Heart left ventricle (tissue), 16 donors: ENCODE results near the gene SORL1-AS1.

Experiments
- ATAC-seq, 4 donors: fragments of 200-7000 bp; cut with Tn5 transposase; one replicate each; pipeline ENCODE4 v1.9.1; 2020 to 2022; ENCODE audit warnings: moderate library complexity in 4 of 4, mild to moderate bottlenecking in 3 of 4, moderate number of reproducible peaks in 1 of 4
- DNase-seq, 5 donors: peaks; one replicate each; pipeline ENCODE4 v3.0.0-alpha.2; 2020
- H3K27ac ChIP-seq, 12 donors: fragments of 200-600 bp; sonication (generic) in 4 of 12; one replicate each; pipeline versions ENCODE4 v1.5.0 to v1.8.0; 2016 to 2022; ENCODE audit warnings: mild to moderate bottlenecking in 2 of 12
- H3K27me3 ChIP-seq, 9 donors: fragments of 200-600 bp; sonication (generic) in 2 of 9; one replicate each; pipeline versions ENCODE4 v1.5.1 to v1.8.0; 2016 to 2022; ENCODE audit warnings: mild to moderate bottlenecking in 3 of 9
- H3K36me3 ChIP-seq, 9 donors: fragments of 200-600 bp; sonication (generic) in 2 of 9; one replicate each; pipeline versions ENCODE4 v1.5.0 to v1.8.0; 2018 to 2022; ENCODE audit warnings: mild to moderate bottlenecking in 2 of 9
- H3K4me1 ChIP-seq, 12 donors: fragments of 200-600 bp; sonication (generic) in 4 of 12; one replicate each; pipeline versions ENCODE4 v1.5.0 to v1.8.0; 2016 to 2022; ENCODE audit warnings: mild to moderate bottlenecking in 3 of 12
- H3K4me3 ChIP-seq, 12 donors: fragments of 200-600 bp; sonication (generic) in 4 of 12; one replicate each; pipeline versions ENCODE4 v1.5.0 to v1.8.0; 2017 to 2022; ENCODE audit warnings: mild to moderate bottlenecking in 9 of 12, moderate library complexity in 4 of 12
- H3K9me3 ChIP-seq, 12 donors: fragments of 200-600 bp; sonication (generic) in 4 of 12; one replicate each; pipeline versions ENCODE4 v1.5.0 to v1.8.0; 2016 to 2022; ENCODE audit warnings: mild to moderate bottlenecking in 1 of 12
- POLR2A ChIP-seq, 2 donors: fragments of 450-650 bp; IDR thresholded peaks; one replicate each; pipeline ENCODE4 v1.6.1; 2017; ENCODE audit warnings: antibody characterized with exemption in 2 of 2, mild to moderate bottlenecking in 2 of 2, moderate library complexity in 2 of 2
- WGBS, 4 donors: extraction: QIAGEN DNeasy Blood & Tissue Kit in 2 of 4; methylation state at CpG; one replicate each; pipeline versions ENCODE4 v1.1.5 to v1.1.7; 2013 to 2018; 5-methylcytosine and 5-hydroxymethylcytosine counted together
- intact Hi-C, 10 donors: fragments of 100-400 bp; cut with DNase I; formaldehyde crosslinking; loops; one replicate each; pipeline versions ENCODE4 v1.11.1 to v1.14.2; 2022
- TF ChIP-seq, protein P1 (sequence below), 12 donors: fragments of 200-600 bp; sonication (generic) in 4 of 12; IDR thresholded peaks; one replicate each; pipeline versions ENCODE4 v1.5.0 to v1.8.0; 2018 to 2022; ENCODE audit warnings: antibody characterized with exemption in 12 of 12, mild to moderate bottlenecking in 5 of 12
- donor health status: ischemic (EF 13 %, LVEDD 7.1; RV severe dilation, severe dysfunction).
- donor health status: healthy with polysubstance abuse.
- donor health status: DM: no; HTN: yes; CAD: no.
- donor health status: DM: no; HTN: no; CAD: no.
- donor health status: ischemic (EF 25% LVEDD 6.9; RV normal size, moderate dysfunction).
- donor health status: ischemic (EF 25% LVEDD 5.7; RV mildly dilated, moderate dysfunction).
- donor health status: healthy.
- donor health status: DM: yes; HTN: yes; CAD: no.
- donor health status: ischemic (EF 35%, LVEDD 5.7; RV mildly dilated, moderate dysfunction).
- donor health status: nonischemic (EF 11% LVEDD 7.7; RV severe dilation, severe dysfunction).
- donor health status: DM: yes; HTN: yes; CAD: no.
- donor health status: PGD.
- donor health status: ischemic (EF 29% LVEDD 5.4; RV normal size, mild dysfunction).
- donor health status: nonischemic (EF 23%, LVEDD 6.1; RV moderate dilation, normal function).

SORL1-AS1 gene

DNA sequence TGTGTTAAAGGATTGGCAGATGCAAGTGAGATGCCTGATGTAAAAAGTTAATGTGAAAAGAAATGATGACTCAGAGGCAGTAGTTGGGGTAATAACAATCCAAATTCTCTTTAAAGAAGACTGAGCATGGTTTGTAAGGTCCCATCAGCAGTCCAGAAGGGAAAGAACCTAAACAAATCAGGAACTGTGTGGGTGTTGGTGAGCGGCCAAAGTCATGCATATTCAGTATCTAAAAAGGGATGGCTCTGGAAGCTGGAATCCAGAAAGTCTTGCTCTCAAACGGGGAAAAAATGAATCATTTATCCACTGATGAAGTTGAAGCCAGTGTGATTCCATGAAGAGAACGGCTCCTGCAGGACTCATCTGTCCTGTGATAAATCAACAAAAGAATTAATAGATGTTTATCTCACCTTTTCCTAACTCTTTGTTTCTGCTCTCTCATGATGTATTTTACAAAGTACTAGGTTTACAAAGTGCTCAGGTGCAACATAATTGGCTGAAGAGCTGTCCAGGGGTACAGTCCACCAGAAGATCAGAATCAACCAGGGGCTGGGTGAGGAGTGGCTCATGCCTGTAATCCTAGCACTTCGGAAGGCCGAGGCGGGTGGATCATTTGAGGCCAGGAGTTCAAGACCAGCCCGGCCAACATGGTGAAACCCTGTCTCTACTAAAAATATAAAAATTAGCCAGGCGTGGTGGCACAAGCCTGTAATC, 20.5 kb upstream of the SORL1-AS1 start:
- no peaks in the 10 kb centered on the region for H3K9me3 ChIP-seq
- H3K27me3 ChIP-seq = no peaks in the 10 kb centered on the region
- DNase-seq (no peak), ATAC-seq (peak in 1 of 4 donors; percentile 29)
- intact Hi-C loops = no loop called here
- H3K27ac ChIP-seq = peak overlapping the region in 1 of 12 donors; percentile 15
- H3K36me3 ChIP-seq = peaks cover 0 to 7% (median 0%) of the 10 kb centered on the region in 9 donors
- TF ChIP-seq POLR2A (IDR thresholded peaks at IDR 0.05) = no peak
- TF ChIP-seq, protein P1, sequence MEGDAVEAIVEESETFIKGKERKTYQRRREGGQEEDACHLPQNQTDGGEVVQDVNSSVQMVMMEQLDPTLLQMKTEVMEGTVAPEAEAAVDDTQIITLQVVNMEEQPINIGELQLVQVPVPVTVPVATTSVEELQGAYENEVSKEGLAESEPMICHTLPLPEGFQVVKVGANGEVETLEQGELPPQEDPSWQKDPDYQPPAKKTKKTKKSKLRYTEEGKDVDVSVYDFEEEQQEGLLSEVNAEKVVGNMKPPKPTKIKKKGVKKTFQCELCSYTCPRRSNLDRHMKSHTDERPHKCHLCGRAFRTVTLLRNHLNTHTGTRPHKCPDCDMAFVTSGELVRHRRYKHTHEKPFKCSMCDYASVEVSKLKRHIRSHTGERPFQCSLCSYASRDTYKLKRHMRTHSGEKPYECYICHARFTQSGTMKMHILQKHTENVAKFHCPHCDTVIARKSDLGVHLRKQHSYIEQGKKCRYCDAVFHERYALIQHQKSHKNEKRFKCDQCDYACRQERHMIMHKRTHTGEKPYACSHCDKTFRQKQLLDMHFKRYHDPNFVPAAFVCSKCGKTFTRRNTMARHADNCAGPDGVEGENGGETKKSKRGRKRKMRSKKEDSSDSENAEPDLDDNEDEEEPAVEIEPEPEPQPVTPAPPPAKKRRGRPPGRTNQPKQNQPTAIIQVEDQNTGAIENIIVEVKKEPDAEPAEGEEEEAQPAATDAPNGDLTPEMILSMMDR (IDR thresholded peaks at IDR 0.05) = no peak
- H3K4me3 ChIP-seq = no peak overlapping the region
- WGBS, 4 donors = 77 to 83% (median 82%) methylated on average over 8 of the region's 8 CpGs
- peaks cover 0 to 24% (median 0%) of the 10 kb centered on the region in 12 donors for H3K4me1 ChIP-seq

DNA sequence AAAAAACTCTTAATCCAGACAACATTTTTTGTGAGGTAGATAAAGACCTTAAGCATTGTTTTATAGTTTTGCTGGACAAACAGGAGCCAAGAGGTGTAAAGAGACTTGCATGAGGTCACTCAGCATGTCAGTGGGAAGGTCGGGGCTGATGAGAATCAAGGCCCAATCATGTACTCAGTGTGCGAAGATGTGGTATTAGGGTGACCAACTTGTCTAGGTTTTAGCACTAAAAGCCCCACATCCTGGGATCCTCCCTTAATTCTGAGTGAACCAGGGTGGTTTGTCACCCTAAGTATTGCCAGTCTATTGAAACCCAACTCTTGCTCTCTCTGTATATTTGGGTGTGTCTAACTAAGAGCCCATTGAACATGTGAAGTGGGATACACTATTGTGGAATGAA, 19.5 kb upstream of the SORL1-AS1 start:
- H3K27me3 ChIP-seq = no peaks in the 10 kb centered on the region
- intact Hi-C loops = no loop called here
- ATAC-seq (no peak), DNase-seq (no peak)
- no peaks in the 10 kb centered on the region for H3K9me3 ChIP-seq
- H3K36me3 ChIP-seq = peaks cover 0 to 7% (median 0%) of the 10 kb centered on the region in 9 donors
- no peak for TF ChIP-seq POLR2A (IDR thresholded peaks at IDR 0.05)
- TF ChIP-seq, protein P1 (IDR thresholded peaks at IDR 0.05) = no peak
- 73 to 89% (median 80%) methylated on average over 2 of the region's 2 CpGs for WGBS, 4 donors
- peaks cover 0 to 33% (median 0%) of the 10 kb centered on the region in 12 donors for H3K4me1 ChIP-seq
- H3K4me3 ChIP-seq = no peak overlapping the region
- no peak overlapping the region for H3K27ac ChIP-seq

DNA sequence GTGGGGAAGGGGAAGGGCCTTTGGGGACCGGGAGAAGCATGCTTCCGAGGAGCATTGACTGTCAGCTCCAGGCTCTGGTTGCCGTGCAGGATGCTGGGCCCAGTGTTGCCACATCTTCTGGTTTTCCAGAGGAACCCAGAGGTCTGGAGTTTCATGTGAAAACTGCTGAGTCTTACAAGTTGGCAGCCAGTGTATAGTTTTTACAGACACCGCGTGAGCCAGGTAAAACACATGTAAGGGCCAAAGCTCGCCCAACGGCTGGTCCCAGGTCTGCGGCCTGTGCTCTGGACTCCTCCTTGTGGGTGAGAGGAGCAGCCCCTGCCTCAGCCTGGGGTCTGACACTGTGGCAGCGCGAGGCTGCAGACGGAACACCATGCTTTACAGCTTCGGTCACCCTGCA, 18.4 kb upstream of the SORL1-AS1 start:
- Histone ChIP-seq H3K27ac (no peak overlapping the region), H3K9me3 (no peaks in the 10 kb centered on the region), H3K36me3 (peaks cover 0 to 7% (median 0%) of the 10 kb centered on the region in 9 donors), H3K27me3 (no peaks in the 10 kb centered on the region), H3K4me3 (no peak overlapping the region), H3K4me1 (peaks cover 0 to 45% (median 7%) of the 10 kb centered on the region in 12 donors)
- 93 to 96% (median 95%) methylated on average over 8 to 12 of the region's 12 CpGs for WGBS, 4 donors
- intact Hi-C loops = no loop called here
- TF ChIP-seq, protein P1 (IDR thresholded peaks at IDR 0.05) = no peak
- TF ChIP-seq POLR2A (IDR thresholded peaks at IDR 0.05) = no peak
- ATAC-seq = no peak
- DNase-seq = no peak

DNA sequence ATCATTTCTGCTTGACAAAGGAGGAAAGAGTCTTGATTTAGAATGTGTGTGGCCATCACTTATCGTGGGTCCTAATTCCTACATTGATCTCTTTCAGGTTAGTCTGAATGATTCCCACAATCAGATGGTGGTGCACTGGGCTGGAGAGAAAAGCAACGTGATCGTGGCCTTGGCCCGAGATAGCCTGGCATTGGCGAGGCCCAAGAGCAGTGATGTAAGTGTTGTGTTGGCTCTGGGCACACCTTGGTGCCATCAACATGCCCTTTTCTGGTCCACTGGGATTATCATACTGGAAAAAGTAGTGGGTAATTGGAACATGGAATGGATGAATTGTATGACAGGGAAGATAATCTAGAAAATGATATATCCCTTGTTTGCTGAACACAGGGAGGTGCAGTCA, 17.1 kb upstream of the SORL1-AS1 start:
- peaks cover 0 to 57% (median 13%) of the 10 kb centered on the region in 12 donors for H3K4me1 ChIP-seq
- WGBS, 4 donors = 79 to 92% (median 87%) methylated on average over 5 of the region's 5 CpGs
- no peak for TF ChIP-seq POLR2A (IDR thresholded peaks at IDR 0.05)
- TF ChIP-seq, protein P1 (IDR thresholded peaks at IDR 0.05) = no peak
- intact Hi-C loops = no loop called here
- H3K36me3 ChIP-seq = peaks cover 0 to 7% (median 0%) of the 10 kb centered on the region in 9 donors
- no peak overlapping the region for H3K27ac ChIP-seq
- ATAC-seq = no peak
- H3K27me3 ChIP-seq = no peaks in the 10 kb centered on the region
- no peak for DNase-seq
- no peaks in the 10 kb centered on the region for H3K9me3 ChIP-seq
- H3K4me3 ChIP-seq = no peak overlapping the region
